Fibroblast of lung (primary cell): ENCODE data around the gene MTCH1.

Experiments used
- EZH2 ChIP-seq: IDR thresholded peaks from 2 replicates; pipeline ENCODE4 v1.5.1; 2012; ENCODE audit warnings: low read length, control low read depth, mild to moderate bottlenecking; ENCODE audit errors: missing control alignments
- TF ChIP-seq, protein P1 (sequence below), 2 donors: IDR thresholded peaks in 1 of 2; conservative IDR thresholded peaks in 1 of 2; 1 replicate in 1 of 2; 2 replicates in 1 of 2; pipeline ENCODE4 v1.5.1; 2011 to 2012; ENCODE audit warnings: low read length in 2 of 2, control low read depth in 1 of 2, inconsistent platforms in 1 of 2, low read depth in 1 of 2, mild to moderate bottlenecking in 1 of 2

DNA sequence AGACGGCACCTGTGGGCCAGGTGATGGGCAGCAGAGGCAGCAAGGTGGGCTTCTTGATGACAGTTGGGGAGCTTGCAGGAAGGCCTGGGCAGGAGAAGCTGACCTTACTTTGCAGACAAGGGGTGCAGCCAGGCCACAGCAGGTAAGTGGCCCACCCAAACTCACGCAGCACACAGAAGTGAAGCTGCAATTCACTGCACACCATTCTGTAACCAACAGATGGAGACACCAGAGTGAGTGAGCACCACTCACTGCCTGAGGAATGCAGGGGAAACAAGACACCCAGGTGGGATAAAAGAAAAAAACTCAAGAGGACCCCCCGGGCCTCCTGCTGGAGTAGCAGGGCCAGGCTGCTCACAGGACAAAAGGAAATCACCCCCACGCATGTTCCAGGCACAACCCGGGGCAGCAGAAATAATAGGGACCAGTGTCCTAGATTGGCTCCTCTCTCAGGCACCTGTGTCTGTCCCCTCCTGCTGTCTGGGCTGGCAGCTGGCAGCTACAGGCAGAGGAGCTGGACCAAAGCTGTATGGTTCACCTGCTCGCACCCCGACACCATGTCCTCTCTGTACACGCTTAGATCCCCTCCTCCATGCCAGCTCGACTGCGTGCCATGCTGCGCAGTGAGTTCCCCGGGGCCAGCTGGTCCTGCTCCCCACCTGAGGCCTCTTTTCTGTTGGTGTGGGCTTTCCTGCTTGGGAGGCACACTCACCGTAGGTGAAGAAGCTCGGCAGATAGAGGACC lies 4.9 kb downstream of the MTCH1 start:
- TF ChIP-seq EZH2: no peak
- TF ChIP-seq, protein P1, sequence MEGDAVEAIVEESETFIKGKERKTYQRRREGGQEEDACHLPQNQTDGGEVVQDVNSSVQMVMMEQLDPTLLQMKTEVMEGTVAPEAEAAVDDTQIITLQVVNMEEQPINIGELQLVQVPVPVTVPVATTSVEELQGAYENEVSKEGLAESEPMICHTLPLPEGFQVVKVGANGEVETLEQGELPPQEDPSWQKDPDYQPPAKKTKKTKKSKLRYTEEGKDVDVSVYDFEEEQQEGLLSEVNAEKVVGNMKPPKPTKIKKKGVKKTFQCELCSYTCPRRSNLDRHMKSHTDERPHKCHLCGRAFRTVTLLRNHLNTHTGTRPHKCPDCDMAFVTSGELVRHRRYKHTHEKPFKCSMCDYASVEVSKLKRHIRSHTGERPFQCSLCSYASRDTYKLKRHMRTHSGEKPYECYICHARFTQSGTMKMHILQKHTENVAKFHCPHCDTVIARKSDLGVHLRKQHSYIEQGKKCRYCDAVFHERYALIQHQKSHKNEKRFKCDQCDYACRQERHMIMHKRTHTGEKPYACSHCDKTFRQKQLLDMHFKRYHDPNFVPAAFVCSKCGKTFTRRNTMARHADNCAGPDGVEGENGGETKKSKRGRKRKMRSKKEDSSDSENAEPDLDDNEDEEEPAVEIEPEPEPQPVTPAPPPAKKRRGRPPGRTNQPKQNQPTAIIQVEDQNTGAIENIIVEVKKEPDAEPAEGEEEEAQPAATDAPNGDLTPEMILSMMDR (conservative IDR thresholded peaks at IDR 0.05 in 1 of 2, IDR thresholded peaks at IDR 0.05 in 1 of 2; ENCODE audit: low read depth in 1 of 2, low read length in 2 of 2): no peak
